K562 (cell line): ENCODE results near the gene FDX2. TPM values are rescaled to one million over a fixed set of nuclear protein-coding genes. Genes with fewer than 3 reads are reported as not detected.

Source experiments
- CCNT2 ChIP-seq: IDR thresholded peaks from 2 replicates; pipeline ENCODE4 v1.6.1; 2011; ENCODE audit warnings: borderline replicate concordance, low read depth, mild to moderate bottlenecking, moderate library complexity, mixed read lengths, low read length; ENCODE audit not compliant: insufficient read length; ENCODE audit errors: extremely low read depth
- E2F8 ChIP-seq: fragments of 450-650 bp; IDR thresholded peaks from 2 replicates; pipeline ENCODE4 v1.7.1; 2018; ENCODE audit warnings: mild to moderate bottlenecking, low read depth; ENCODE audit not compliant: partially characterized antibody
- IFI16 ChIP-seq: fragments of 250-450 bp; sonication (Bioruptor Pico); IDR thresholded peaks from 2 replicates; pipeline ENCODE4 v2.1.2; 2022; ENCODE audit warnings: mild to moderate bottlenecking, inconsistent platforms
- JUNB ChIP-seq: fragments of 450-650 bp; formaldehyde crosslinking; conservative IDR thresholded peaks from 2 replicates; pipeline ENCODE4 v1.4.0; 2020; ENCODE audit warnings: mild to moderate bottlenecking
- KLF6 ChIP-seq: fragments of 250-450 bp; sonication (Bioruptor Pico); IDR thresholded peaks from 2 replicates; pipeline ENCODE4 v1.4.0; 2020; ENCODE audit warnings: mild to moderate bottlenecking, moderate library complexity, borderline replicate concordance
- MEF2D ChIP-seq: conservative IDR thresholded peaks from 2 replicates; pipeline ENCODE4 v1.6.1; 2016; ENCODE audit warnings: low read depth, missing genetic modification characterization, missing compliant biosample characterization
- MXI1 ChIP-seq: IDR thresholded peaks from 2 replicates; pipeline ENCODE4 v1.6.1; 2011; ENCODE audit warnings: low read depth, mild to moderate bottlenecking, improper control_type of control experiment, low read length
- TCF15 ChIP-seq: fragments of 250-450 bp; sonication (Bioruptor Pico); IDR thresholded peaks from 2 replicates; pipeline ENCODE4 v1.8.0; 2022; ENCODE audit warnings: moderate library complexity, mild to moderate bottlenecking, inconsistent platforms
- TFAM ChIP-seq: fragments of 250-450 bp; sonication (Bioruptor Pico); conservative IDR thresholded peaks from 2 replicates; pipeline ENCODE4 v1.5.0; 2021; ENCODE audit warnings: mild to moderate bottlenecking, moderate library complexity
- ZBTB1 ChIP-seq: sonication (generic); formaldehyde crosslinking; IDR thresholded peaks from 2 replicates; pipeline ENCODE4 v1.8.1; 2023; ENCODE audit warnings: missing genetic modification reagents, low read depth, mild to moderate bottlenecking, borderline replicate concordance
- ZC3H4 ChIP-seq: sonication (generic); formaldehyde crosslinking; IDR thresholded peaks from 2 replicates; pipeline ENCODE4 v1.9.0; 2021; ENCODE audit warnings: missing genetic modification reagents, borderline replicate concordance
- ZFP1 ChIP-seq: fragments of 450-650 bp; formaldehyde crosslinking; IDR thresholded peaks from 2 replicates; pipeline ENCODE4 v1.4.0; 2020; ENCODE audit warnings: mild to moderate bottlenecking, mixed read lengths
- ZNF436 ChIP-seq: fragments of 250-450, 450-650 bp; sonication (Bioruptor Pico); formaldehyde crosslinking; IDR thresholded peaks from 2 replicates; pipeline ENCODE4 v1.7.0; 2020; ENCODE audit warnings: mild to moderate bottlenecking
- ZNF717 ChIP-seq: fragments of 250-450 bp; sonication (Bioruptor Pico); IDR thresholded peaks from 2 replicates; pipeline ENCODE4 v1.5.0; 2021
- ZNF740 ChIP-seq, 3 experiments: fragments of 200-800 bp in 1 of 3; sonication (Bioruptor generic) in 1 of 3; sonication (generic) in 1 of 3; formaldehyde crosslinking in 1 of 3; IDR thresholded peaks; 2 replicates each; pipeline versions ENCODE4 v1.6.1 to v1.8.0; 2016 to 2022; ENCODE audit warnings: mild to moderate bottlenecking in 2 of 3, missing compliant biosample characterization in 2 of 3, missing genetic modification characterization in 2 of 3, missing genetic modification reagents in 1 of 3
- ZNF77 ChIP-seq: fragments of 250-450 bp; sonication (Bioruptor Pico); IDR thresholded peaks from 2 replicates; pipeline ENCODE4 v1.5.0; 2020
- polyA plus RNA-seq, 8 experiments: library from polyadenylated mRNA; depleted of rRNA in 4 of 8; stranded (reverse) in 5 of 8; unstranded in 3 of 8; fragments of >200 nt; fragmentation: Nextera tagmentation in 2 of 8; fragmentation: Illumina TruSeq in 1 of 8; extraction: Ambion mirVana in 2 of 8; extraction: Trizol in 1 of 8; gene quantifications; 2 replicates each; pipeline versions ENCODE4 v1.2.1 to v1.2.3, GENCODE V29; 2011 to 2014; ENCODE audit warnings: inconsistent platforms in 1 of 8, missing spikeins in 1 of 8
- total RNA-seq, 7 experiments: library from RNA; depleted of rRNA in 6 of 7; stranded (reverse); fragments of >200 nt in 6 of 7; fragmentation: Illumina TruSeq in 2 of 7; extraction: Trizol in 2 of 7; gene quantifications; 2 replicates each; pipeline versions ENCODE4 v1.2.1 to v1.2.3, GENCODE V29; 2011 to 2021; ENCODE audit warnings: low replicate concordance in 1 of 7
- TF ChIP-seq, protein P1 (sequence below), 2 experiments: fragments of 250-450 bp in 1 of 2; fragments of 450-650 bp in 1 of 2; sonication (Bioruptor Pico) in 1 of 2; IDR thresholded peaks; 2 replicates each; pipeline versions ENCODE4 v1.6.1 to v1.8.0; 2016 to 2021; ENCODE audit warnings: mild to moderate bottlenecking in 2 of 2, moderate library complexity in 2 of 2, missing compliant biosample characterization in 1 of 2, missing genetic modification characterization in 1 of 2
- TF ChIP-seq, protein P2 (sequence below): fragments of 250-450 bp; sonication (Bioruptor Pico); IDR thresholded peaks from 2 replicates; pipeline ENCODE4 v1.8.0; 2021; ENCODE audit warnings: moderate library complexity, mild to moderate bottlenecking, inconsistent platforms
- TF ChIP-seq, protein P3 (sequence below): sonication (generic); formaldehyde crosslinking; IDR thresholded peaks from 2 replicates; pipeline ENCODE4 v1.9.0; 2022; ENCODE audit warnings: mild to moderate bottlenecking, missing genetic modification reagents

The FDX2 gene
- total and polyA plus RNA-seq, 9 of the 15 experiments (the other 6 are each of a cell fraction or from before 2014, with no cell fraction given) = 2.5 to 49.8 (median 29.7) TPM

DNA sequence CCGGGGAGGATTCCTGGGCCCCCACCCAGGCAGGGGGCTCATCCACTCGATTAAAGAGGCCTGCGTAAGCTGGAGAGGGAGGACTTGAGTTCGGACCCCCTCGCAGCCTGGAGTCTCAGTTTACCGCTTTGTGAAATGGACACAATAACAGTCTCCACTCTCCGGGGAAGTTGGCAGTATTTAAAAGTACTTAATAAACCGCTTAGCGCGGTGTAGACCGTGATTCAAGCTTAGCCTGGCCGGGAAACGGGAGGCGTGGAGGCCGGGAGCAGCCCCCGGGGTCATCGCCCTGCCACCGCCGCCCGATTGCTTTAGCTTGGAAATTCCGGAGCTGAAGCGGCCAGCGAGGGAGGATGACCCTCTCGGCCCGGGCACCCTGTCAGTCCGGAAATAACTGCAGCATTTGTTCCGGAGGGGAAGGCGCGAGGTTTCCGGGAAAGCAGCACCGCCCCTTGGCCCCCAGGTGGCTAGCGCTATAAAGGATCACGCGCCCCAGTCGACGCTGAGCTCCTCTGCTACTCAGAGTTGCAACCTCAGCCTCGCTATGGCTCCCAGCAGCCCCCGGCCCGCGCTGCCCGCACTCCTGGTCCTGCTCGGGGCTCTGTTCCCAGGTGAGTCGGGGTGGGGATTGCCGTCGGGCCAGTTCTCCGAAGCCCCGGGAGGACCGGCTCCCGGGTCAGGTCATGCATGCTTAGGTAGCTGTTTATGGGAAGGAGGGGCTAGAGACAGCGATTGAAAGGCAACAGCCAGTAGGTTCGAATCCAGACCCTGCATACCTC, 45.0 kb downstream of the FDX2 start, which contains the start of gene ICAM1 (continued):
- TF ChIP-seq, protein P1, sequence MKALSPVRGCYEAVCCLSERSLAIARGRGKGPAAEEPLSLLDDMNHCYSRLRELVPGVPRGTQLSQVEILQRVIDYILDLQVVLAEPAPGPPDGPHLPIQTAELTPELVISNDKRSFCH (CRISPR knock-in tag; IDR thresholded peaks at IDR 0.05) = no peak
- TF ChIP-seq, protein P1 (tag; IDR thresholded peaks at IDR 0.05) = no peak
- TF ChIP-seq CCNT2 (peak; percentile 38), MXI1 (no peak), E2F8 (peak; percentile 46), ZNF740 (CRISPR knock-in tag; IDR thresholded peaks at IDR 0.05) (no peak), ZNF740 (tag; IDR thresholded peaks at IDR 0.05) (no peak), IFI16 (no peak), MEF2D (tag) (no peak), ZC3H4 (CRISPR knock-in tag) (no peak), ZNF77 (CRISPR knock-in tag) (no peak), TFAM (CRISPR knock-in tag) (no peak), TCF15 (CRISPR knock-in tag) (no peak), JUNB (CRISPR knock-in tag) (no peak), KLF6 (CRISPR knock-in tag) (peak; percentile 22; the same call in 1 of the 2 replicates), ZBTB1 (CRISPR knock-in tag) (peak; percentile 46; the same call in 1 of the 2 replicates), ZFP1 (no peak), ZNF436 (CRISPR knock-in tag) (no peak), ZNF717 (no peak)
- TF ChIP-seq, protein P2, sequence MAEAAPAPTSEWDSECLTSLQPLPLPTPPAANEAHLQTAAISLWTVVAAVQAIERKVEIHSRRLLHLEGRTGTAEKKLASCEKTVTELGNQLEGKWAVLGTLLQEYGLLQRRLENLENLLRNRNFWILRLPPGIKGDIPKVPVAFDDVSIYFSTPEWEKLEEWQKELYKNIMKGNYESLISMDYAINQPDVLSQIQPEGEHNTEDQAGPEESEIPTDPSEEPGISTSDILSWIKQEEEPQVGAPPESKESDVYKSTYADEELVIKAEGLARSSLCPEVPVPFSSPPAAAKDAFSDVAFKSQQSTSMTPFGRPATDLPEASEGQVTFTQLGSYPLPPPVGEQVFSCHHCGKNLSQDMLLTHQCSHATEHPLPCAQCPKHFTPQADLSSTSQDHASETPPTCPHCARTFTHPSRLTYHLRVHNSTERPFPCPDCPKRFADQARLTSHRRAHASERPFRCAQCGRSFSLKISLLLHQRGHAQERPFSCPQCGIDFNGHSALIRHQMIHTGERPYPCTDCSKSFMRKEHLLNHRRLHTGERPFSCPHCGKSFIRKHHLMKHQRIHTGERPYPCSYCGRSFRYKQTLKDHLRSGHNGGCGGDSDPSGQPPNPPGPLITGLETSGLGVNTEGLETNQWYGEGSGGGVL = no peak
- TF ChIP-seq, protein P3, sequence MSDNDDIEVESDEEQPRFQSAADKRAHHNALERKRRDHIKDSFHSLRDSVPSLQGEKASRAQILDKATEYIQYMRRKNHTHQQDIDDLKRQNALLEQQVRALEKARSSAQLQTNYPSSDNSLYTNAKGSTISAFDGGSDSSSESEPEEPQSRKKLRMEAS (CRISPR knock-in tag) = peak; percentile 86
